Measurements from ENCODE around the gene BAMBI.

DNA sequence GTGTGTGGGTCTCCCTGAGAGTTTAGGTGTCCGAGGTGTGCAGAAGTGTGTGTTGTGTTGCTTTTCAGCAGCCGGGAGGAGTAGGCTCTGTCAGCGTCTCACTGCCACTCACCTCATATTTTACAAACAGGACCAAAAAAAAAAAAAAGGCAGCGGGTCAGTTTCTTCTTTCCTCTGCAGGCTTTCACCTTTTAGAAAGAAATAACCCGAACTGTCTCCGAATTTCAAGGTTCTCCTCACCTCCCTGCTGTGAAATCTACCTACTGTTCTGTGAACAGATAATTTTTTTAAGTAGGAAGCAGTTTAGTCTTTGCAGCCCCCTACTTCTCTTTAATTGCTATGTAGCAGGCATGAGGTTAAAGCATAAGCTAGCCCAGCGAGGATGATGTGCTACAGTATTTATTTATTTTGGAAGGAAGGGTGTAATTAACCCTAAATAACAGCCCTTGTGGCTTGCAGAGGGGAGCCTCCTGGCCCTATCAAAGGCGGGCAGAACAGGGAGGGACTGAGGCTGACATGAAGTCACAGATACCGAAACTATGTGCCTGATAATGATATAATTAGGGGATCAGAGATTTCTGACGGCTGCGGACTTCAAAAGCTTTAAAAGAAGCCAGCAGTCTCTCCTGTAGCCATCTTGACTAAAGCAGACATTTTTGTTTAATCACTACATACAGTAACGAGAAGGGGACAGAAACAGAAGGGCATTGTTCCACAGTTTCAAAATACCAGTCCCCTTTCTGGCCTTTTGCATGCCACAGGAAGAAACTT lies 1.6 kb downstream of the BAMBI start:
- TF ChIP-seq POLR2AphosphoS5 (IDR thresholded peaks at IDR 0.05; ENCODE audit: low read depth, low read length) = no peak
- TF ChIP-seq PAX5 (IDR thresholded peaks at IDR 0.05; ENCODE audit: insufficient read depth, low read length, severe bottlenecking) = no peak
- TF ChIP-seq SPI1 (IDR thresholded peaks at IDR 0.05; ENCODE audit: low read depth, low read length) = no peak
